ENCODE measurements around the gene GTSF1L.

GRCh38 chr20:43702502-43702901, 24.3 kb downstream of the GTSF1L start:
- TF ChIP-seq CTCF (IDR thresholded peaks at IDR 0.05) (no peak), EZH2phosphoT487 (IDR thresholded peaks at IDR 0.05) (no peak), EZH2 (IDR thresholded peaks at IDR 0.05) (no peak)

All from neural progenitor cell (in vitro differentiated cells).